ENCODE results near the gene AK8.

Gene AK8

GRCh38 chr9:132813115-132813771, 64.8 kb downstream of the AK8 start:
- no peak for ATAC-seq
- TF ChIP-seq ZNF8 (CRISPR knock-in tag; IDR thresholded peaks at IDR 0.05) = no peak
- no peak for TF ChIP-seq PATZ1 (CRISPR knock-in tag; IDR thresholded peaks at IDR 0.05; ENCODE audit: borderline replicate concordance)
- no peak for TF ChIP-seq ZFP30 (CRISPR knock-in tag; IDR thresholded peaks at IDR 0.05)
- TF ChIP-seq, protein P1, sequence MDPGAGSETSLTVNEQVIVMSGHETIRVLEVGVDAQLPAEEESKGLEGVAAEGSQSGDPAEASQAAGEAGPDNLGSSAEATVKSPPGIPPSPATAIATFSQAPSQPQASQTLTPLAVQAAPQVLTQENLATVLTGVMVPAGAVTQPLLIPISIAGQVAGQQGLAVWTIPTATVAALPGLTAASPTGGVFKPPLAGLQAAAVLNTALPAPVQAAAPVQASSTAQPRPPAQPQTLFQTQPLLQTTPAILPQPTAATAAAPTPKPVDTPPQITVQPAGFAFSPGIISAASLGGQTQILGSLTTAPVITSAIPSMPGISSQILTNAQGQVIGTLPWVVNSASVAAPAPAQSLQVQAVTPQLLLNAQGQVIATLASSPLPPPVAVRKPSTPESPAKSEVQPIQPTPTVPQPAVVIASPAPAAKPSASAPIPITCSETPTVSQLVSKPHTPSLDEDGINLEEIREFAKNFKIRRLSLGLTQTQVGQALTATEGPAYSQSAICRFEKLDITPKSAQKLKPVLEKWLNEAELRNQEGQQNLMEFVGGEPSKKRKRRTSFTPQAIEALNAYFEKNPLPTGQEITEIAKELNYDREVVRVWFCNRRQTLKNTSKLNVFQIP (CRISPR knock-in tag; IDR thresholded peaks at IDR 0.05; ENCODE audit: borderline replicate concordance, low read depth) = no peak
- TF ChIP-seq SNAI2 (CRISPR knock-in tag; IDR thresholded peaks at IDR 0.05) = no peak
- TF ChIP-seq TCF4 (CRISPR knock-in tag; IDR thresholded peaks at IDR 0.05; ENCODE audit: borderline replicate concordance) = no peak
- TF ChIP-seq RARB (CRISPR knock-in tag; IDR thresholded peaks at IDR 0.05) = no peak

- no peak for TF ChIP-seq ZC3H10 (CRISPR knock-in tag; IDR thresholded peaks at IDR 0.05)
- no peak for TF ChIP-seq ZNF70 (CRISPR knock-in tag; IDR thresholded peaks at IDR 0.05)
- no peak for TF ChIP-seq PATZ1 (CRISPR knock-in tag; IDR thresholded peaks at IDR 0.05; ENCODE audit: borderline replicate concordance)
- TF ChIP-seq ARNTL (CRISPR knock-in tag; IDR thresholded peaks at IDR 0.05; ENCODE audit: borderline replicate concordance, low read depth) = no peak
- TF ChIP-seq ZNF565 (CRISPR knock-in tag; conservative IDR thresholded peaks at IDR 0.05; ENCODE audit: low read depth) = no peak
- TF ChIP-seq ZFP30 (CRISPR knock-in tag; IDR thresholded peaks at IDR 0.05) = no peak
- no peak for ATAC-seq
Observed at GRCh38 chr9:132811985-132812384, 66.1 kb downstream of the AK8 start.

GRCh38 chr9:132810314-132810713, 67.8 kb downstream of the AK8 start:
- TF ChIP-seq, protein P1 (CRISPR knock-in tag; IDR thresholded peaks at IDR 0.05; ENCODE audit: borderline replicate concordance, low read depth) = no peak
- TF ChIP-seq GLIS3 (CRISPR knock-in tag; IDR thresholded peaks at IDR 0.05) (no peak), ZNF70 (CRISPR knock-in tag; IDR thresholded peaks at IDR 0.05) (no peak)
- no peak for ATAC-seq

GRCh38 chr9:132809677-132810271, 68.3 kb downstream of the AK8 start:
- no peak for ATAC-seq
- TF ChIP-seq ZFP30 (CRISPR knock-in tag; IDR thresholded peaks at IDR 0.05) (no peak), OSR1 (CRISPR knock-in tag; IDR thresholded peaks at IDR 0.05) (no peak), PATZ1 (CRISPR knock-in tag; IDR thresholded peaks at IDR 0.05; ENCODE audit: borderline replicate concordance) (no peak), PPARA (CRISPR knock-in tag; IDR thresholded peaks at IDR 0.05; ENCODE audit: borderline replicate concordance) (no peak), ISL1 (CRISPR knock-in tag; IDR thresholded peaks at IDR 0.05) (no peak), CREB5 (CRISPR knock-in tag; IDR thresholded peaks at IDR 0.05; ENCODE audit: low read depth) (no peak), ARNTL (CRISPR knock-in tag; IDR thresholded peaks at IDR 0.05; ENCODE audit: borderline replicate concordance, low read depth) (no peak), TSHZ2 (CRISPR knock-in tag; IDR thresholded peaks at IDR 0.05) (no peak), TCF4 (CRISPR knock-in tag; IDR thresholded peaks at IDR 0.05; ENCODE audit: borderline replicate concordance) (no peak)
- TF ChIP-seq, protein P2, sequence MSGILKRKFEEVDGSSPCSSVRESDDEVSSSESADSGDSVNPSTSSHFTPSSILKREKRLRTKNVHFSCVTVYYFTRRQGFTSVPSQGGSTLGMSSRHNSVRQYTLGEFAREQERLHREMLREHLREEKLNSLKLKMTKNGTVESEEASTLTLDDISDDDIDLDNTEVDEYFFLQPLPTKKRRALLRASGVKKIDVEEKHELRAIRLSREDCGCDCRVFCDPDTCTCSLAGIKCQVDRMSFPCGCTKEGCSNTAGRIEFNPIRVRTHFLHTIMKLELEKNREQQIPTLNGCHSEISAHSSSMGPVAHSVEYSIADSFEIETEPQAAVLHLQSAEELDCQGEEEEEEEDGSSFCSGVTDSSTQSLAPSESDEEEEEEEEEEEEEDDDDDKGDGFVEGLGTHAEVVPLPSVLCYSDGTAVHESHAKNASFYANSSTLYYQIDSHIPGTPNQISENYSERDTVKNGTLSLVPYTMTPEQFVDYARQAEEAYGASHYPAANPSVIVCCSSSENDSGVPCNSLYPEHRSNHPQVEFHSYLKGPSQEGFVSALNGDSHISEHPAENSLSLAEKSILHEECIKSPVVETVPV (CRISPR knock-in tag; IDR thresholded peaks at IDR 0.05) = no peak

Data from SK-N-SH treated with all-trans-retinoic acid at 6 μM for 48 hours (cell line).